H1 (cell line): Measurements from ENCODE around the gene NTN5. TPM values are rescaled to one million over a fixed set of nuclear protein-coding genes. Genes with fewer than 3 reads are reported as not detected.

Source experiments
- ASH2L ChIP-seq: fragments of 200-600, 300-600 bp; sonication (generic); IDR thresholded peaks from one replicate; pipeline ENCODE4 v1.7.1; 2017; ENCODE audit warnings: low read length
- BCL11A ChIP-seq, 2 experiments: IDR thresholded peaks; one replicate each; pipeline ENCODE4 v1.6.1; 2011; ENCODE audit warnings: low read depth in 2 of 2, low read length in 2 of 2, mild to moderate bottlenecking in 2 of 2
- CHD1 ChIP-seq: IDR thresholded peaks from 2 replicates; pipeline ENCODE4 v1.6.1; 2012; ENCODE audit warnings: low read depth, low read length, improper control_type of control experiment
- CHD2 ChIP-seq: IDR thresholded peaks from 2 replicates; pipeline ENCODE4 v1.6.1; 2012; ENCODE audit warnings: low read length, improper control_type of control experiment
- CREB1 ChIP-seq: IDR thresholded peaks from 2 replicates; pipeline ENCODE4 v1.6.1; 2012; ENCODE audit warnings: inconsistent platforms
- EGR1 ChIP-seq: IDR thresholded peaks from 2 replicates; pipeline ENCODE4 v1.6.1; 2011; ENCODE audit warnings: low read depth, low read length, borderline replicate concordance
- EZH2 ChIP-seq: fragments of 200-600 bp; sonication (generic); IDR thresholded peaks from 2 replicates; pipeline ENCODE4 v1.7.1; 2012; ENCODE audit warnings: low read depth, mild to moderate bottlenecking, moderate library complexity, low read length, inconsistent platforms; ENCODE audit not compliant: severe bottlenecking
- GABPA ChIP-seq: IDR thresholded peaks from 2 replicates; pipeline ENCODE4 v1.6.1; 2011; ENCODE audit warnings: mild to moderate bottlenecking, low read length, moderate library complexity, borderline replicate concordance; ENCODE audit not compliant: insufficient read depth
- JUN ChIP-seq: IDR thresholded peaks from 2 replicates; pipeline ENCODE4 v1.6.1; 2011; ENCODE audit warnings: low read depth, mild to moderate bottlenecking, improper control_type of control experiment, low read length
- KDM5A ChIP-seq: fragments of 200-600 bp; IDR thresholded peaks from 2 replicates; pipeline ENCODE4 v1.7.1; 2012; ENCODE audit warnings: mild to moderate bottlenecking, low read length, inconsistent platforms, mixed read lengths
- NANOG ChIP-seq: IDR thresholded peaks from 2 replicates; pipeline ENCODE4 v1.6.1; 2011; ENCODE audit warnings: low read length, low read depth, mild to moderate bottlenecking, inconsistent platforms; ENCODE audit not compliant: insufficient read depth, poor library complexity, severe bottlenecking
- PHF8 ChIP-seq: fragments of 200-600 bp; sonication (generic); conservative IDR thresholded peaks from 2 replicates; pipeline ENCODE4 v1.7.1; 2012; ENCODE audit warnings: low read depth, mild to moderate bottlenecking, inconsistent platforms, low read length, moderate library complexity
- POLR2A ChIP-seq, 2 experiments: IDR thresholded peaks; 1 replicate in 1 of 2; 2 replicates in 1 of 2; pipeline ENCODE4 v1.6.1; 2011; ENCODE audit warnings: low read depth in 2 of 2, low read length in 2 of 2, mild to moderate bottlenecking in 2 of 2; ENCODE audit errors: control extremely low read depth in 1 of 2
- RFX5 ChIP-seq: IDR thresholded peaks from 2 replicates; pipeline ENCODE4 v1.6.1; 2011; ENCODE audit warnings: low read depth, low read length, improper control_type of control experiment, borderline replicate concordance
- SIX5 ChIP-seq: IDR thresholded peaks from 2 replicates; pipeline ENCODE4 v1.6.1; 2011; ENCODE audit warnings: mild to moderate bottlenecking, low read depth, low read length
- SP1 ChIP-seq: IDR thresholded peaks from 2 replicates; pipeline ENCODE4 v1.6.1; 2011; ENCODE audit warnings: low read depth, low read length
- SP4 ChIP-seq: IDR thresholded peaks from 2 replicates; pipeline ENCODE4 v1.6.1; 2012; ENCODE audit warnings: low read length, inconsistent platforms
- TAF7 ChIP-seq: optimal IDR thresholded peaks from 2 replicates; pipeline ENCODE3; 2011; ENCODE audit warnings: low read depth, mild to moderate bottlenecking, inconsistent platforms, low read length, moderate library complexity, borderline replicate concordance
- TEAD4 ChIP-seq: IDR thresholded peaks from 2 replicates; pipeline ENCODE4 v1.6.1; 2012; ENCODE audit warnings: low read depth, low read length, inconsistent platforms, mixed read lengths
- YY1 ChIP-seq: IDR thresholded peaks from 2 replicates; pipeline ENCODE4 v1.6.1; 2011; ENCODE audit warnings: low read depth, mild to moderate bottlenecking, low read length
- ZNF274 ChIP-seq: IDR thresholded peaks from 2 replicates; pipeline ENCODE4 v1.7.0; 2012; ENCODE audit warnings: low read length, borderline replicate concordance; ENCODE audit errors: extremely low read depth
- polyA plus RNA-seq, 7 experiments: library from polyadenylated mRNA; depleted of rRNA in 3 of 7; stranded (reverse) in 5 of 7; unstranded in 2 of 7; fragments of >200 nt in 5 of 7; fragments of 200-250 nt in 2 of 7; gene quantifications; 1 replicate in 5 of 7; 2 replicates in 1 of 7; 4 replicates in 1 of 7; pipeline versions ENCODE4 v1.2.1 to v1.2.3, GENCODE V29; 2011 to 2013; ENCODE audit warnings: missing spikeins in 2 of 7, mixed read lengths in 2 of 7
- total RNA-seq: library from RNA; stranded (reverse); fragmentation: NEBNext Ultra II Directional; extraction: Animal tissue kit (Norgen Biotek cat#: 25700); gene quantifications from 2 replicates; pipeline ENCODE4 v1.2.1, GENCODE V29; 2021
- TF ChIP-seq, protein P1 (sequence below): IDR thresholded peaks from 2 replicates; pipeline ENCODE4 v1.6.1; 2012; ENCODE audit warnings: low read length, inconsistent platforms
- TF ChIP-seq, protein P2 (sequence below): IDR thresholded peaks from 2 replicates; pipeline ENCODE4 v1.6.1; 2012; ENCODE audit warnings: inconsistent platforms

Gene NTN5
- total and polyA plus RNA-seq, 2 of the 8 experiments (the other 6 are each of a cell fraction or from before 2014, with no cell fraction given) = 0.47 to 0.85 TPM

DNA sequence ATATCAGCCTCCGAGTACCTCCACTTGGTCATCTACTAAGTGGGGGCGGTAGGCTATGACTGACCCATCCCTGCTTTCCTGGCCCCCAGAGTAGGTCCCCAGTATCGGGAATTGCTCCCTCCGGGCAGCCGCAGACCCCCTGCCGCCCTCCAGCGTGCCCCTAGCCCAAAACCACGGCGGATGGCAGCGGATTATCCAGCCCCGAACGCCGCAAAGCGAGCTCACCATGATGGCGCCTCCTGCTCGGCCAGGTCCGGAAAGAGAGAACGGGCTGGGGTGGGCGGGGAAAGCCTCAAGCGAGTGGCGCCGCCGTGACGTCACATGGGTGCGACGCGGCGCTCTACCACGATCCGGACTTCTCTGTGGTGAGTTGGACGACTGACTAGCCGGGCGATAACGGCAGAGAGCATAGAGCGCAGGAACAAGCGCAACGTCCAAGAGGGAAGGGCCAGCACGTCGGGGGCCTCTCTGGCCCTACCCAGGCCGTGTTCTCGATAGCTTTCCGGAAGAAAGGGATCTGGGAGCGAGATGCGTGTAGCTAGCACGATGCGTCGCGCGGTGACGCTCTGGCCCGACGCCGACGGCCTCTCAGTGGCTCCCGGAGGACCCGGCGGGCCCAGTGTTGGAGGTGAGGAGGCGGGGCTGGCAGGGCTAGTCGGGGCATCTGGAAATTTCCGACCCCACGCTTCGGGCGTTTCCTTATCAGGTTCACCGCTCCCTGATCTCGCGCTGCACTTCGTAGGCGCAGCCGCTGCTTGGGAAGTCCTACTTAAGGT, 53.7 kb downstream of the NTN5 start, which contains the start of the genes RPL18 and SPHK2 (continued):
- TF ChIP-seq PHF8 = peak; percentile 94
- TF ChIP-seq, protein P1, sequence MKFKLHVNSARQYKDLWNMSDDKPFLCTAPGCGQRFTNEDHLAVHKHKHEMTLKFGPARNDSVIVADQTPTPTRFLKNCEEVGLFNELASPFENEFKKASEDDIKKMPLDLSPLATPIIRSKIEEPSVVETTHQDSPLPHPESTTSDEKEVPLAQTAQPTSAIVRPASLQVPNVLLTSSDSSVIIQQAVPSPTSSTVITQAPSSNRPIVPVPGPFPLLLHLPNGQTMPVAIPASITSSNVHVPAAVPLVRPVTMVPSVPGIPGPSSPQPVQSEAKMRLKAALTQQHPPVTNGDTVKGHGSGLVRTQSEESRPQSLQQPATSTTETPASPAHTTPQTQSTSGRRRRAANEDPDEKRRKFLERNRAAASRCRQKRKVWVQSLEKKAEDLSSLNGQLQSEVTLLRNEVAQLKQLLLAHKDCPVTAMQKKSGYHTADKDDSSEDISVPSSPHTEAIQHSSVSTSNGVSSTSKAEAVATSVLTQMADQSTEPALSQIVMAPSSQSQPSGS = no peak
- peak; percentile 61 for TF ChIP-seq ASH2L
- TF ChIP-seq ZNF274 = no peak
- peak; percentile 14; the same call in 1 of the 2 replicates for TF ChIP-seq KDM5A
- no peak for TF ChIP-seq RFX5
- peak; percentile 73 for TF ChIP-seq SP1
- peak; percentile 48; the same call in 1 of the 2 replicates for TF ChIP-seq CHD2
- TF ChIP-seq EGR1 = peak; percentile 89
- TF ChIP-seq POLR2A (IDR thresholded peaks at IDR 0.05; ENCODE audit: control extremely low read depth in 1 of 2, low read depth in 2 of 2, low read length in 2 of 2) = peak; percentile 95 to 99
- TF ChIP-seq, protein P2, sequence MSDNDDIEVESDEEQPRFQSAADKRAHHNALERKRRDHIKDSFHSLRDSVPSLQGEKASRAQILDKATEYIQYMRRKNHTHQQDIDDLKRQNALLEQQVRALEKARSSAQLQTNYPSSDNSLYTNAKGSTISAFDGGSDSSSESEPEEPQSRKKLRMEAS = peak; percentile 84
- TF ChIP-seq TEAD4 = no peak
- peak; percentile 49; the same call in 1 of the 2 replicates for TF ChIP-seq GABPA
- no peak for TF ChIP-seq CHD1
- TF ChIP-seq TAF7 = peak; percentile 99
- no peak for TF ChIP-seq JUN
- TF ChIP-seq EZH2 = no peak
- TF ChIP-seq CREB1 = peak; percentile 98
- TF ChIP-seq SP4 = peak; percentile 92; the same call in 1 of the 2 replicates
- TF ChIP-seq YY1 = peak; percentile 90
- no peak; the same call in 1 of the 2 replicates for TF ChIP-seq SIX5
- TF ChIP-seq BCL11A (IDR thresholded peaks at IDR 0.05; ENCODE audit: low read depth in 2 of 2, low read length in 2 of 2) = no peak
- TF ChIP-seq NANOG = peak; percentile 4
